SK-N-MC (cell line): ENCODE measurements around the gene SELENOO.

Experiments used
- EZH2 ChIP-seq: fragments of 200-600 bp; sonication (generic); IDR thresholded peaks from one replicate; pipeline ENCODE4 v1.6.1; 2017; ENCODE audit warnings: antibody characterized with exemption
- POLR2AphosphoS5 ChIP-seq: IDR thresholded peaks from 2 replicates; pipeline ENCODE4 v1.6.1; 2012; ENCODE audit warnings: mild to moderate bottlenecking, low read depth, low read length, borderline replicate concordance

DNA sequence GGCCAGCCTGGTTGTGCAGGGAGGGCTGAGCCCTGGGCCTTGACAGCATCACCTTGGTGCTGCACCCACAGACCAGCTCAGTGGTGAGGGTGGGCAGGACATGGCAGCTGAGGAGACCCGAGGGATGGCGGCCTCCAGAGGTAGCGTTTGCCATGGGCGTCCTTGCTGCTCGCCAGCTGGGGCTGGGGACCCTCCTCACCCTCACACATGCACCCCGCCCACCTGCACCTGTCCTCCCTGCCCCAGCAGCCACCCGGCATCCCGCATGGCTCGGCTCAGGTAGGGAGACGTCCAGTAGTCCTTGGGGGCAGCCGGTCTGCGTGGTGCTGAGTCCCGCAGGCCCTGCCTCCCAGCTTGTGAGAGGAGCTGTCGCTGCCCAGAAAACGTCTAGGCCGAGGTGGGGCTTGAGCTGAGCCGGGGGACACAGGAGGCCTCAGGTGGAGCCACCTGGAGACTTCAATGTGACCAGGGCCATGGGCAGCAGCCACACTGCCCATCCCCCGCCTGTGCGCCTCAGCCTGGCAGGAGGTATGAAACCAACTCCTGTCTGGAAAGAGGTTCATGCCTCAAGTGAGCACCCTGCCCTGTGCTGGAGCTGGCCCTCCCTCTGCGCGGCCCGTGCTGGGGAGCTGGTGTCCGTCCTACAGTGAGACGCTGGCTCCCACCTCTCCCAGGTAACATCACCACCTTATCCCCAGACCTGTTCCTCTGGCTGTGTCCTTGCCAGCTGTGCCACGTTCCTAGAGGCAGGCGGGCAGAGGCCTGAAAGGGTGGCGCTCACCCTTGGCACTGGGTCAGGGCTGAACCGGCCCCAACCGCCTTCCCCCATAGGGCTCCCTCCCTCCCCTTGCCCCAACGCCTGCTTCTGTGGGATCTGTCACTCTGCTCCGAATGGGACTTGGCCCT, 18.4 kb upstream of the SELENOO start:
- TF ChIP-seq POLR2AphosphoS5 = no peak
- TF ChIP-seq EZH2 = no peak
